HG03378 (cell line): ENCODE results near the gene DNAJB6.

Source experiments
- ATAC-seq: cut with Tn5 transposase; IDR thresholded peaks from one replicate; pipeline ENCODE4 v1.9.1; 2021; ENCODE audit warnings: mild to moderate bottlenecking, moderate library complexity; ENCODE audit not compliant: unreplicated experiment

The DNAJB6 gene

GRCh38 chr7:157362729-157363128, 25.9 kb downstream of the DNAJB6 start:
- ATAC-seq, result no peak

DNA sequence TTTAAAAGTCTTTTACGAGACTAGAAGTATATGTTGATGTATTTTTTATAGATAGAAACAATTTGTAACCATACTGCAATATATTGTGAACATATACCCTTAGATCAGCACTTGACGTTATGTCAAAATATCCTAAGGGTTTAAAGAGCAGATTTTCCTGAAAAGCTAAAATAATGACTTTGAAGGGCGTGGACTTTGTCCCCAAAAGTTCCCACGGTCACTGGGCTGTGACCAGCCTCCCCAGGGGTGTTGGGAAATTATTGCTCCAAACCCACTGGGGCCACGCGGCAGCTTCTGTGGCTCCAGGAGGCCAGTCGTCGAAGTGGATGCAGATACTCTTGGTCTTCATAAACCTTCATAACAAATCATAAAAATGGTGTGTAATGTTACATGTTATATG, 29.9 kb downstream of the DNAJB6 start:
- ATAC-seq, result no peak

GRCh38 chr7:157368955-157369354, 32.2 kb downstream of the DNAJB6 start:
- ATAC-seq, result no peak

GRCh38 chr7:157370742-157371141, 33.9 kb downstream of the DNAJB6 start:
- no peak for ATAC-seq

GRCh38 chr7:157371296-157371695, 34.5 kb downstream of the DNAJB6 start:
- no peak for ATAC-seq

GRCh38 chr7:157372300-157373232, 35.8 kb downstream of the DNAJB6 start:
- ATAC-seq, result no peak

- ATAC-seq, result no peak
Measured at GRCh38 chr7:157373493-157373892, 36.7 kb downstream of the DNAJB6 start.

GRCh38 chr7:157375410-157375809, 38.6 kb downstream of the DNAJB6 start:
- no peak for ATAC-seq

- ATAC-seq, result no peak
Measured at GRCh38 chr7:157377436-157378124, 40.8 kb downstream of the DNAJB6 start.

DNA sequence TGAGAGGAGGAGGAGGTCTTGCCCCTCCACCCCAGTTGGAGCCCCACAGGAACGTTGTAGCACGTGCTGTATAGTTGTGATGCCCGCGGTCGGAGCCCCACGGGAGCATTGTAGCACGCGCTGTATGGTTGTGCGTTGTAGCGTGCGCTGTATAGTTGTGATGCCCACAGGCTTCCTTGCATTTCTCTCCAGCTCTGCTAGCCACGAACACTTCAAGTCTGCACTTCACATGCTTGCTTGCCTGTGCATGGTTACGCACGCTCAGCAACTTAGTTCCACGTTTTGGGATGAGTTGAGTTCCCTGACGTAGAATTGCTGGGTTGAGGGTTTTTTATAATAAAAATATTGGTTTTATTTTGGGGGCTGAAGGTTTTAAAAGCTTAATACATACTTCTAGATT, 41.6 kb downstream of the DNAJB6 start:
- ATAC-seq, result no peak

GRCh38 chr7:157379493-157379892, 42.7 kb downstream of the DNAJB6 start:
- no peak for ATAC-seq

DNA sequence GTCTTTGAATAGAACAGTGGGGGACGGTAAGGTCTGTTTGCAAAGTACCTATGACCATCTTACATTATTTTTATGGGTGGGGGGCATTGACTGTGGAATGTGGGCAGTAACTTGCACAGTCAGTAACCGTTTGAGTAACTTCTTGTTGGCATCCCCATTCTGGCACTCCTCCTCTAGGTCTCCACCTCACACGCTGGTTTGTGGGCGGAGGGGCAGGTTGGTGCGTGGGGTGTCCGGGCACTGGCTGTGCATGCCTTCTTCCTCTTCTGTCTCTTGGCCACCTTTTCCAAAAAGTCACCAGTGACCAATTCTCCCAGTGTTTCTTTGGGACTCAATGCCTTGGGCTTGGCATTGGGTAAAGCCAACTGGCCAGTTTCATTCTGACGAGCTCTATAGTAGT, 43.6 kb downstream of the DNAJB6 start:
- ATAC-seq, result no peak

DNA sequence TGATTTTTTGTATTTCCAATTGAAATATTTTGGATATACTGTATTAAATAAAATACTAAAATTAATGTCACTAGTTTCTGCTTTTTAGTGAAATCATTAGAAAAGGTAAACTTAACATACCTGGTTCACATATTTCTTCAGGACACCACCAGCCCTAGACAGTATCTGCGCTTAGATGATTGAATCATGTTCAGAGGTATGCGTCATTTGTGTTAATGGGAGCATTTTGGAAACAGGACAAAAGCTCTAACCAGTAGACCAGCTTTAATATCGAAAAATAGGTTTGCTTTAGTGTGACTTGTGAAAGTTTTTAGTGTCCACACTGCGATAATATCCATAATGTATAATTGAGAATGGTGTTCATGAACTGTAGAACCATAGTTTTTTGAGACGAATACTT, 47.1 kb downstream of the DNAJB6 start:
- ATAC-seq, result no peak

DNA sequence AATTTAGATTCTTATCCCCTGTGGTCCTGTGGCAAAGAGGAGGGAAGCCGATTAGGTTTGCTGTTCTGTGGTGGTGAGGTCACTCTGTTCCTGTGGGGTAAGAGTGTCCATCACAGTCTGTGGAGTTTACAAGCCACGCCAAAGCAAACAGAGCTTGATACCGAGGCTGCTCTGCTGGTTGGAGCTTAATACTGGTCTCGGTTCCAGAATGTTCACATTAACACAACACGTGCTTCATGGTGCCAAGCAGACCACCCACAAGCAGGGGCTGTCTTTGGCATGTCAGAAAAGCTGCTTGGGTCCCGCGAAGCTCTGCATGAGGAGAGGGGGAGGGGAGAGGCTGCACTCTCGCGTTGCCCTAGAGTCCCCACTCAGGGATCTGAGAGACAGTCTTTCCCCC, 47.5 kb downstream of the DNAJB6 start:
- ATAC-seq, result no peak

DNA sequence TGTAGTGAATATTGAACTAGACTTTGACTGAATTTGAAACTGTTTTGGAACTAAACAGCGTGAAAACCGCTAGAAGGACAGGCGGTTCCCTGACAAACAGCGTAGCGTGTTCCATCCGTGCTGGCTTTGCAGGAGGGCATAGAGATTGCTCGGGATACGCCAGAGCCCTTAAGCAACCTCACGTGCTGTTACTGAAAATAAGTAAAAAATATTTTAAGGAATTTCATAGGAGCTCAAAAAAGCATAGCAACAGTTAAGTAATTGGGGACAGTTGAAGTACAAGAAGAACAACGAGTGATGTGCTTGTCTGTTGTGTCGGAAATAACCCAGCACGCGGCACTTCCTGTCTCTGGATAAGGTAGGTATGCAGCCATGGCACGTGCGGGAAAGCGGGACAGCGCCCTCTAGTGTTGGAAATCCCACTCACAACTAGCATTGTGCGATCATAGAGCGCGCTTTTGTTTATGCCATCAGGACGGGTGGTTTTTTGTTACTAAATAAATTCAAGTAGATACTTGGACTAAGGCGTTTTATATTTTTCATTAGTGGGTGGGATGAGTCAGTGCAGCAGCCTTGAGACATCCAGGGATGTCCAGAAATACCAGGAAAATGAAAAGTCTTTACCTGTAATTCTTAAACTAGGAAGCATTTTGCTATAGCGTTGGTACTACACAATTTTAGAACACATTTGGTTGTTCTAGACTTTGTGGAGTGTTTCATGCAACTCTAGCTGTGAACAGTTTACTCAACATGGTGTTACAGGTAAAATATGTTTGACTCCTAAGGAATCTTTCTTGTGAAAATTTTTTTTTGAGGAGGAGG, 50.4 kb downstream of the DNAJB6 start:
- peak; percentile 91 for ATAC-seq

DNA sequence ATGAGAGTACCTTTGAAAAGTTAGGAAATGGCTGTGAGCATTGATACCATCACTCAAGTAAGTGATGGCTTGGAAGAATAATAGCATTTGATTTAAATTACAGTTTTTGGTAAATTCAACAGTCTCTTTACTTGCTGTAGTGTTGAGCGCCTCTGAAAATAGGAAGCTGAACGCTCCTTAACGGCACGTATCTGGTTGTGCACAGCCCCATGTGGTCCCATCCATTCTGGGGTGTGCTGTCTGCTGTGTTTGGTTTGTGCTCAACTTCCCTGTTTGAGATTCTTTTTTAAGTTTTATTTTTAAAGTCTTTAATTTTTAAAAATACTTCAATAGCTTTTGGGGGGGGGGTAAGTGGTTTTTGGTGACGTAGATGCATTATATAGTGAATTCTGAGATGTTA, 51.5 kb downstream of the DNAJB6 start:
- no peak for ATAC-seq

DNA sequence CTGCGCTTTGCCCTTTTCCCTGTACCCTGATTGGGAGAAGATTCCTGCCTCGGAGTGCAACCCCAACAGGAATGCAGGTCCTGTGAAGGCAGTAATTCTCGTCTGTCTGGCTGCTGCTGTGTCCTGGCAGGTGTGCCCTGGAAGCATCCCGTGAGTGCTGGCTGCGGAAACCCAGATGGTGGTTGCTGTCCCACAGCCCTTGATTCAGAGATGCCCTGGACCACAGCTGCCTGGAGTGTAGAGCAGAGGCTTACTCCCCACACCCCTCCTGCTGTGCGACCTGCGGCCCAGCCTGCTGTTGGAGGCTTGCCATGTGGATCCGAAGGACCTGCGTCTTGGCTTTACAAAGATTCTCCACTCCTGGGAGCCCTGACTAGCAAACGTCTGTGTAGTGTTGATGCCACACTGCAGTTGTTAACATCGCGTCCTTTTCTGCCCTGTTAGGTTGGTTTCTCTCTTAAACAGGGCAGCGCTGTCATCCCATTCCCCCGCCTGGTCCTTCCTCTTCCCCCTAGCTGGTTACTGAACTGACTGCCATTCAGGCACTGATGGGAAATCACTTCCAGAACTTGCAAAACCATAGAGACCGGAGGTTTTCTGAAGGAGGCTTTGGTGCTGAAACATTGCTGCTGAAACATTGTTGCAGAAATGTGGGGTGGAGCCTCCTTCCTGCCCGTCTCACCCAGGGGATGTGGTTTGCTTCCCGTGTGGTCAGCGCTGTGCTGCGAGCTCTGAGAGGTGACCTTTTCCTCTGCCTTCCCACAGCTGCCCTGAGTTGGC, 53.3 kb downstream of the DNAJB6 start:
- ATAC-seq, result no peak

DNA sequence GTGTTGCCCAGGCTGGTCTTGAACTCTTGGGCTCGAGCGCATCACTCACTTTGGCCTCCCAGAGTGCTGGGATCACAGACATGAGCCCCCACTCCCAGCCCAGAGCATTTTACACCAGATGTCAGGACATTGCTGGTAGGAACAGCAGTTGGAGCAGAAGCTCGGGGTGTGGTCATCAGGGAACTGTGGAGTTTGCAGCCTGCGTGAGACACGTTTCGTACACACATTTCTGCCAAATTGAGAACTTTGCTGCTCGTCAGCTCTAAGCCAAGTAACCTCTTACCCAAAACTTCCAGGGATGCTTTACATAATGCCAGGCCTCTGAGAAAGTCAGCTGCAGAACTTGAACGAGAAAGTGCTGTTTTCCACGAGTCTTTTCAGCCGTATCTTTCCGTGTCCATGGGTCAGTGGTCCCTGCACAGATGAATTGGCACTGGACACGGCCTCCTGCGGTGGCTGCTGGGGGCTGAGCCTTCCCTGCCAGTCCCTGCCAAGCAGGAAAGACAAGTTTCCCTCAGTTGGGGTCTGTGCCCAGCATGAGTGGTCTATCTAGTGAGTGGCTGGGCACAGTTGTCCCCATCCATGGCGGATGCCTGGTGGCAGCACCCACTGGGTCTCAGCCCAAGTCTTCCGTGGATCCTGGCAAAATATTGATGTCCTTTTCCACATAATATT, 54.4 kb downstream of the DNAJB6 start:
- ATAC-seq, result no peak

DNA sequence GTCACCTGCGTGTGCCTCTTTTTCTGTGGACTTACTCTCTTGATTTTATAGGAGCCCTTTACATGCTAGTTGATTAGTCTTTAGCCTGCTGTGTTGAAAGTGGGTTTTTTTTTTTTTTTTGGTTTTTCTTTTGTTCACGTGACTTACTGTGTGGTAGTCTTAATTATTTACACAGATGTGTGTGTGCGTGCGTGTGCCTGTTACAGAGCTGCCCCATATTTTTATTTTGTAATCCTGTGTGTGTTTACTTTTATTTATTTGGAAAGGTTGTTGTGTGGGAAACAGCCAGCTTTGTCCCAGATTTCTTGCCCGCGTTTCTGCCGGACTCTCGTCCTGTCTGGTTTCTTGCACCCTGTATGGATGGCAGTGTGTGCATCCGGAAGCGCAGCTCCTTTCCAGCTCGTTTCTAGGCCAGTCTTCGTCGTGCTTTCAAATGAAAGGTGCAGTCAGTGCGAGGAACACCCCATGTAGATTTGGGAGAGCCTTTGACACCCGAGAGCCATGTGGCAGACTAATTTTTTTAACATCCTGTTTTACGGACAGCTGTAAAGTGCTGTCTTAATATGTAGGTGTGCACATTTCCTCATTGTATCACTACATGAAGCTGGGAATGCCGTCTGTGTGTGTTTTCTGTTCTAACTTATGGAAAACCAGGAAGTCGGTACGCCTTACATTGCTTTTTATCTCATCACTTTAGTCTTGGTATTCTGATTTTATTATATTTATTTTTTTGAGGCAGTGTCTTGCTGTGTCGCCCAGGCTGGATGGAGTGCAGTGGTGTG, 55.6 kb downstream of the DNAJB6 start:
- no peak for ATAC-seq
